Amygdala (tissue), 56 donors: Measurements from ENCODE around the gene CARM1.
A peak's percentile ranks its signal among the peaks of the same experiment; 100 is the strongest.
"Not testable (repeated sequence)": the region's sequence is repeated elsewhere in the genome, so short reads cannot be mapped to it uniquely, and the experiment has no call there.

Experiments
- DNase-seq, 56 donors: peaks; one replicate each; lab custom pipeline; 2025; lab: John Stamatoyannopoulos, UW

CARM1 gene

DNA sequence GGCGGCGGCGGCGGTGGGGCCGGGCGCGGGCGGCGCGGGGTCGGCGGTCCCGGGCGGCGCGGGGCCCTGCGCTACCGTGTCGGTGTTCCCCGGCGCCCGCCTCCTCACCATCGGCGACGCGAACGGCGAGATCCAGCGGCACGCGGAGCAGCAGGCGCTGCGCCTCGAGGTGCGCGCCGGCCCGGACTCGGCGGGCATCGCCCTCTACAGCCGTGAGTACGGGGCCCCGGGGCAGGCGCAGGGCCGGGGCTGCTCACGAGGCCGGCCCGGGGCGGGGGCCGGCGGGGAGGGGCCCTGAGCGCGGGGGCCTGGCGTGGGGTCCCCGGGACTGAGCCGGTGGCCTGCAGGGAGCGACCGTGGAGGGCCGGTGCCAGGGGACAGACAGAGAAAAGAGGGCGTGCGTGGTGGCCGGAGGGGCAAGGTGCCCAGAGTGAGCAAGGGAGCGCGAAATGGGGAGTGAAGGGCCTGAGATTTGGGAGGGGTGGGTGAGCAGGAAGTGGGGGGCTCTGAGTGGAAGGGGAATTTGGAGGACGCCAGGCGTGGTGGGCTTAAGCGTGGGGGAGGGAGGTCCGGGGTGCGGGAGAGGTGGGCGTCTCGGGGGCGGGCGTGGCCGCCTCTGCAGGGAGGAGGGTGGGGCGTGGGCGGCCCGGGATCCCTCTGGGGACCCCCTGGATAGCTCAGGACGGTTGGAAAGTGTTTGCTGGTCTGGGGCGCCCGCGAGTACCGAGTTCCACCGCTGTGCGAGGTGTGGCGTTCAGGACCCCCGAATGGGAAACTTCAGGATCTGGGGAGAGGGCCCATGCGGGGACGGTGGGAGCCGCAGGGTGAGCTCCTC, 575 bp downstream of the CARM1 start:
- peak in 16 of 56 donors; percentile 10 to 57 (median 26) for DNase-seq

- DNase-seq, result no peak
These were observed 1.3 kb downstream of the CARM1 start for GRCh38 chr19:10872546-10873107.

- no peak for DNase-seq
These were observed 2.7 kb downstream of the CARM1 start for GRCh38 chr19:10874024-10874423.

DNA sequence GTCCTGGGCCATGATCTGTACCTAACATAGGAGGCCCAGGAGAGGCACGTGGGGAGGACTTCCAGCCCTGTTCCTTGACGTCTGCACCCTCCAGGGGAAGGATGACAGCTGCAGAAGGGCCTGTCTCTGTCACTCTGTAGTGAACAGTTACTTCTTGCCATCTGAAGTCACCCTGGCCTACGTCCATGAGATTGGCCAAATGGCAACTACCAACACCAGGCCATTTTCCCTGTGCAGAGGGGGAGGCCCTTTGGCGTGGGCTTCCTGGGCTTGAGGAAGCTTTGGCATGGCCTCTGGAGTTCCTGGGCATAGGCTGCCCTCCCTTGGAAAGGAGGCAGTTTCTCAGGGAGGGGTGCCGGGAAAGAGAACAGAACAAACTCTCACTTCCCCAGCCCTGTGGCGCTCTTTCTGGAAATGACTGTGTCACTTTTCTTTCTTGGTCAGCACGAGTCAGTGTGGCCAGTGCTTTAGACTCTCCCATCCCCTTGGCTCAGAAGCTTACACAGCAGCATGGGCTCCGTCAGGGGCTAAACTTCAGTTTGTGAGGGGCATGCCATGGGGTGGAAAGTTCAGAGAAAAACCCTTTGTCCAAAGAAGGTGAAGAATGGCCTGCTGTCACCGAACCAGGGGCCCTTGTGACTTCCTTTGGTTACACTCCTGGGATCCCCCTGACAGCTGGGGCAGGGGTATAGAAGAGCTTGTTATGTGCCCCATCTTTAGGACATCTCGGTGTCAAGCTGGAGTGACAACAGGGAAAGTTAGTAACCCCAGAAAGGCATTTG, 5.3 kb downstream of the CARM1 start:
- peak in 29 of 56 donors; percentile 4 to 59 (median 26) for DNase-seq

GRCh38 chr19:10877608-10878007, 6.3 kb downstream of the CARM1 start:
- DNase-seq, result not testable (repeated sequence)

GRCh38 chr19:10878253-10878652, 6.9 kb downstream of the CARM1 start:
- no peak for DNase-seq

- no peak for DNase-seq
These were observed 10.2 kb downstream of the CARM1 start for GRCh38 chr19:10881403-10882107.

DNA sequence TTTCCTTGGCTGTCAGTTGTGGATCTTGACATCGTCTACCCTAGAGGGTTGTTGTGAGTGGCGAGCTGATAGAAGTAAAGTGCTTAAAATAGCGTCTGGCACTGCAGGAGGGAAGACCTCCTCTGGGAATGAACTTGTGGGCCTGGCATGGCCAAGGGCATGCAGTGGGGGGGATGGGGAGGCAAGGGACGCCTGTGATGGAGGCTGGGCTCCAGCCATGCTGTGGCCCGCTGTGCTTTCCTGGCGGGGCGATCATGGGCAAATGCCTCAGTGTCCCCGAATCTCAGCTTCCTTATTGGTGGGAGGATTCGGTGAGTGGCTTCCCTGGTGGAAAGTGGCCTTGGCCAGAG, 10.7 kb downstream of the CARM1 start:
- no peak for DNase-seq

- no peak for DNase-seq
These were observed 12.9 kb downstream of the CARM1 start for GRCh38 chr19:10884274-10884673.

DNA sequence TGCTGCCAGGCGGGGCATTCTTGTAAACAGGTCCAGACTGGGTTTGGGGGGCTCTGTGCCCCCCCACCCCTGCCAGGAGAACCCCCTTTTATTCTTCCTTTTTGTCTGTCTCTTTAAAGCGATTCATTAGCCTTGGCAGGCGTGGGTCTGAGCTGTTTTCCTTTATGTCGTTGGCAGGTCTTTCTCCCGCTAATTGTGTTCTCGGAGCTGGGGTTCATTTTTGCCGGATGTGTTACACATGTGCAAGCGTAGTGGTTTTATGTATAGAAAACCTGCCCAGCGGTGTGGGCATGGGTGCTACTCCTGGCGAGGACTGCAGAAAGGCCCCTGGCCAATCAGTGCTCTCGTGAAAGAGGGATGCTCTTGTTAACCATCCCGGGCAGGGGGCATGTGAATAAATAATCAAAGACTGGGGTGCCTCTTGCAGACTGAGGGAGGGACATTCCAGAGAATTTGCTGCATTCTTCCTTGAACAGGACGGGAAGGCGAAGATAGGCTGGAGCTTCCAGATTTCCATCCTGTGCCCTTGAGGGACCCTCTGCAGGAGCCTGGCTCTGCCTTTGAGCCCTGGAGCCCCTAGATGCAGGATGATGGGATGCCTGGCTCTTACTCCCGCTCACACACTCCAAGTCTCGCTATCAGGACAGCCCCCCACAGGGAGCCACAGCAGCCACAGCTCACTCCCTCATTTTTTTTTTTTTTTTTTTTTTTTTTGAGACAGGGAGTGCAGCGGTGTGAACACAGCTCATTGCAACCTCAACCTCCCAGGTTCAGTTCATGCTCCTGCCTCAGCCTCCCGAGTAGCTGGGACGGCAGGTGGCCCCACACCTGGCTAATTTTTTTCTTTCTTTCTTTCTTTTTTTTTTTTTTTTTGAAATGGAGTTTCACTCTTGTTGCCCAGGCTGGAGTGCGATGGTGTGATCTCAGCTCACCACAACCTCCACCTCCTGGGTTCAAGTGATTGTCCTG, 14.1 kb downstream of the CARM1 start:
- peak in 1 of 56 donors; percentile 9 for DNase-seq

DNA sequence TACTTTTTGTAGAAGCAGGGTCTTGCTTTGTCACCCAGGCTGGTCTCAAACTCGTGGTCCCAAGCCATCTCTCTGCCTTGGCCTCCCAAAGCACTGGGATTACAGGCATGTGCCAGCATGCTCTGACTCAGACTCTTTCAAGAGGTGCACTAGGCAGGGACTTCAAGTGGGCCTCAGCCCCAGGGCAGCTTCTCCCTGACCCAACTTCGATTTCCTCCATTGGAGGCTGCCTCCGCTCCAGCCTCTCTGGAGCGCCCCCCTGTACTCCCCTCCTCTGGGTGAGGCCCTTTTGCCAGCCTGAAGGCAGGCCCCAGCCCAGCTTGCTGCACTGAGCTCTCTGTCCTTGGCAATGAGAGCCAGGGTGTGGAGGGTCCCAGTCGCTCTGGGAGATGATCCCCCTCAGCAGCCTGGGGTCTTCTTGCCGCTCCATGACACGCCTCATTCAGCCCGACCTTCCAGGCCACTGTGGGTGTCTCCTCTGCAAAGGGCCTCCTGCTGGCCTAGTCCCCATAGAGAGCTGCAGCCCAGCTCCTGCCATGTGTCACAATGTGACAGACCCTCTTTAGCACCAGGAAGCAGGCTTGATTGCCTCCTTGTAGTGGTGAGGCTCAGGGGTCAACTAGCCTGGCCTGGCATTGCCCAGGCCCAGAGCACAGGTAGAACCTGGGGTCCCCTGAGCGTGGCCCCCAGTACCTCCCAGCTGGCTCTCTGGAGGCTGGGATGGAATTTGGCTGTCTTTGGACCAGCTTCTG, 16.4 kb downstream of the CARM1 start:
- no peak for DNase-seq

- peak in 3 of 56 donors; percentile 14 to 20 (median 18) for DNase-seq
These were observed 17.1 kb downstream of the CARM1 start for GRCh38 chr19:10888421-10888866.

- DNase-seq, result no peak
These were observed 18.5 kb downstream of the CARM1 start for GRCh38 chr19:10889880-10890279.

DNA sequence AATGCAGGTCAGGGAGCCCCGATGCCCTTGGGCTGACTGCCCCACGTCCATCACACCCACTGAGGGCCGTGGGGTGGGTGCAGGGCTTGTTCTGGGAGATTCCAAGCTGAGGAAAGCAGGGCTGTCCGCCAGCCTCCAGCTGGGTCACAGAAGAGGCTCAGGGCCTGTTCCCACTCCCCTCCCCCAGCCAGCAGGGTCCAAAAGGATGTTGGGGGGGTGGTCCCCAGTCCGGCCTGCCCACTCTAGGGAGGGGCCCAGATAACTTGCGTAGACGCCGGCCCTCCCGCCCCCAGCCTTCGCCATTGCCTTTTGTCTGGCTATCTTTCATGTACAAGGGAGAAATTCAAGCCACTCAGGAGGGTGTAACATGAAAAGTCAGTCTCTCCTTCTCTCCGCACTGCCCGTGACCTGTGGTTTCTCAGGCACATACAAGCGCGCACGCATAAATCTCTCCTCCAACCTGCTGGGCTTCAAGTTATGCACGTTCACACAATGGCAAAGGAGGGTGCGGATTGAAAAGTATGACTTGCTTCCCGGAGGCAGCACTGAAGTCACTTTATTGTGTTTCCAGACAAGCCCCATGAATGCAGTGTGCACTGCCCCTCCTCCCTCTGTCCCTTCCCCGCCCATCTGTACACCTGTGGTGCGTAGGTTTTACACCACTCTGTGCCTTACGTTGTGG, 20.2 kb downstream of the CARM1 start:
- peak in 8 of 56 donors; percentile 17 to 37 (median 31) for DNase-seq

DNA sequence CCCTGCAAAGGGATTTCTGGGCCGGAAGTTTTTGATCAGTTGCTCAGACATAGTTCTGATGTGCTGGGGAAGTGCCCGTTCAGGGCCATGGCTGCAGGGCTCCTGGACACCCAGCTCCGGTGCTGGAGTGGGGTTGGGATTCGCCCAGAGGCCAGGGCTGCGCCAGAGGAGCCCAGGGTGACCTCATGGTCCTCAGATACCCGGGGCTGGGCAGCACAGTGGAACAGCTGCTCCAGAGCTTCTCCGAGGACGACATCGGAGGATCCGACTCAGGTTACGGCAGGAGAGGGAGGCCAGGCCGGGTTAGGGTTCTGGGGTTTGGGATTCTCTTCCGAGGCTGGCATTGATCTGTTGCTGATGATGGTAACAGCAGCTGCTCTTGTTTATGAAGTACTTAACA, 20.9 kb downstream of the CARM1 start:
- DNase-seq, result no peak

DNA sequence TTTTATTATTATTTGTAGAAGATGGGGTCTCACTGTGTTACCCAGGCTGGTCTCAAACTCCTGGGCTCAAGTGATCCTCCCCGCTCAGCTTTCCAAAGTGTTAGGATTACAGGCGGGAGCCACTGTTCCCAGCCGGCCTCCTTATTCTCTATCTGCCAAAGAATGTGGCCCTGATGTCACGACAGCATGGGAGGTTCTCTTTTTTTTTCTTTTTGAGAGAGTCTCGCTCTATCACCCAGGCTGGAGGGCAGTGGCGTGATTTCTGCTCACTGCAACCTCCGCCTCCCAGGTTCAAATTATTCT, 23.5 kb downstream of the CARM1 start:
- no peak for DNase-seq

GRCh38 chr19:10895363-10895762, 24.0 kb downstream of the CARM1 start:
- no peak for DNase-seq

- DNase-seq, result no peak
These were observed 24.6 kb downstream of the CARM1 start for GRCh38 chr19:10895920-10896319.
